GM12873 (cell line): ENCODE results near the gene CCDC88C.

Experiments
- CTCF ChIP-seq: IDR thresholded peaks from 2 replicates; pipeline ENCODE4 v1.5.1; 2012; ENCODE audit warnings: low read depth, mild to moderate bottlenecking, moderate library complexity, low read length, control low read depth; ENCODE audit not compliant: insufficient read depth; ENCODE audit errors: missing control alignments

CCDC88C gene

GRCh38 chr14:91333650-91334039 lies 84.0 kb downstream of the CCDC88C start:
- TF ChIP-seq CTCF, result no peak

- no peak for TF ChIP-seq CTCF
Measured at GRCh38 chr14:91332986-91333649, 84.5 kb downstream of the CCDC88C start.

- TF ChIP-seq CTCF, result no peak
Measured at GRCh38 chr14:91332171-91332985, 85.2 kb downstream of the CCDC88C start.

- no peak for TF ChIP-seq CTCF
Measured at GRCh38 chr14:91331721-91332120, 85.9 kb downstream of the CCDC88C start.

- no peak for TF ChIP-seq CTCF
Measured at GRCh38 chr14:91330856-91331255, 86.8 kb downstream of the CCDC88C start.

- TF ChIP-seq CTCF, result no peak
Measured at GRCh38 chr14:91330096-91330696, 87.4 kb downstream of the CCDC88C start.

- no peak for TF ChIP-seq CTCF
Measured at GRCh38 chr14:91329486-91330014, 88.1 kb downstream of the CCDC88C start.
